Fibroblast of lung (primary cell): ENCODE measurements around the gene EDEM1.

Experiments used
- EZH2 ChIP-seq: IDR thresholded peaks from 2 replicates; pipeline ENCODE4 v1.5.1; 2012; ENCODE audit warnings: low read length, control low read depth, mild to moderate bottlenecking; ENCODE audit errors: missing control alignments
- TF ChIP-seq, protein P1 (sequence below), 2 donors: IDR thresholded peaks in 1 of 2; conservative IDR thresholded peaks in 1 of 2; 1 replicate in 1 of 2; 2 replicates in 1 of 2; pipeline ENCODE4 v1.5.1; 2011 to 2012; ENCODE audit warnings: low read length in 2 of 2, control low read depth in 1 of 2, inconsistent platforms in 1 of 2, low read depth in 1 of 2, mild to moderate bottlenecking in 1 of 2

DNA sequence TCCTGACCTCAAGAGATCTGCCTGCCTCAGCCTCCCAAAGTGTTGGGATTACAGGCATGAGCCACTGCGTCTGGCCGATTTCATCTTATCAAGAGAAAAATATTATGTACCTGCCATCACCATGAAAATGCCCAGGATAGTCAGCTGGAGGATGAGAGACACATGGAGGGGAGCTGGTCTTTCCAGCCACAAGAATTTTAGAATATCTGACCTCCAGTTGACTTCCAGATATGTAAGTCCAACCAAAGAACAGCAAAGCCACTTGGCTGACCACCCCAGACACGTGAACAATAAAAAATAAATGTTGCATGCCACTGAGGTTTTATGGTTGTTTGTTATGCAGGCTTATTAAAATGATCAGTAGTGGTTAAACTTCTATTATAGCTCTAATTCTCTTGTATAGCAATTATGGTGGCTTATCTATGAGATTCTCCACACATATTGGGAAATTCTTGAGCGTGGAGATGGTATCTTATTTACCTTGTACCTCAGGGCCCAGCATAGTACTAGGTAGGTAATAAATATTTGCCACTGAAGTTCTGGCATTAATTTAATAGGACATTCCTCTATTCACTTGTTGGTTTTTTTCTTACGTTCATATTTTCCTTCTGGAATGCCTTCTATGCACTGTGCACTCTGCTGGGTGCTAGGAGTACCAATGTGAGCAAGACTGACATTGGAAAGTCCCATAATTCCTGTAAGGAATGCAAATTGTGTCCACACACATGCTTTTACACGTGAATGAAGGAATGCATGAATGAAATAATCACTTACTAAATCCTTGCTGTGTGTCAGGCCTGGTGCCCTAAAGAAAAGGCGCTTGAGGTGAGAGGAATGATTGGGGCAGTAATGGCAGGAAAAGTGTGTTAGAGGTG is 77.6 kb downstream of the EDEM1 start:
- TF ChIP-seq, protein P1, sequence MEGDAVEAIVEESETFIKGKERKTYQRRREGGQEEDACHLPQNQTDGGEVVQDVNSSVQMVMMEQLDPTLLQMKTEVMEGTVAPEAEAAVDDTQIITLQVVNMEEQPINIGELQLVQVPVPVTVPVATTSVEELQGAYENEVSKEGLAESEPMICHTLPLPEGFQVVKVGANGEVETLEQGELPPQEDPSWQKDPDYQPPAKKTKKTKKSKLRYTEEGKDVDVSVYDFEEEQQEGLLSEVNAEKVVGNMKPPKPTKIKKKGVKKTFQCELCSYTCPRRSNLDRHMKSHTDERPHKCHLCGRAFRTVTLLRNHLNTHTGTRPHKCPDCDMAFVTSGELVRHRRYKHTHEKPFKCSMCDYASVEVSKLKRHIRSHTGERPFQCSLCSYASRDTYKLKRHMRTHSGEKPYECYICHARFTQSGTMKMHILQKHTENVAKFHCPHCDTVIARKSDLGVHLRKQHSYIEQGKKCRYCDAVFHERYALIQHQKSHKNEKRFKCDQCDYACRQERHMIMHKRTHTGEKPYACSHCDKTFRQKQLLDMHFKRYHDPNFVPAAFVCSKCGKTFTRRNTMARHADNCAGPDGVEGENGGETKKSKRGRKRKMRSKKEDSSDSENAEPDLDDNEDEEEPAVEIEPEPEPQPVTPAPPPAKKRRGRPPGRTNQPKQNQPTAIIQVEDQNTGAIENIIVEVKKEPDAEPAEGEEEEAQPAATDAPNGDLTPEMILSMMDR (conservative IDR thresholded peaks at IDR 0.05 in 1 of 2, IDR thresholded peaks at IDR 0.05 in 1 of 2; ENCODE audit: low read depth in 1 of 2, low read length in 2 of 2), result no peak
- no peak for TF ChIP-seq EZH2
